ENCODE measurements around the gene POLR2L. TPM values are rescaled to one million over a fixed set of nuclear protein-coding genes. Genes with fewer than 3 reads are reported as not detected.

Gene POLR2L
- total RNA-seq, 1 donor from 2014 or later, result 78.7 TPM

GRCh38 chr11:818396-819128 lies 23.8 kb downstream of the POLR2L start, which contains the start of gene PNPLA2:
TSS of gene PNPLA2 (plus strand) at chr11:818914. CDS start at chr11:819719, 805 bp downstream.
- no peak within 1 kb of the TSS for H3K27ac Mint-ChIP-seq
- H3K4me1 Mint-ChIP-seq, result peaks cover 10% of the 10 kb centered on the region
- H3K4me3 Mint-ChIP-seq, result peak within 1 kb of the TSS; percentile 78
- no peak for DNase-seq (ENCODE audit: low spot score in 2 of 2, unreplicated experiment in 2 of 2)
- no peaks in the 10 kb centered on the region for H3K27me3 Mint-ChIP-seq (ENCODE audit: low read depth)
- H3K36me3 Mint-ChIP-seq, result peaks cover 4% of the 10 kb centered on the region
- no peak for TF ChIP-seq CTCF (IDR thresholded peaks at IDR 0.05; ENCODE audit: unreplicated experiment)
- H3K9me3 Mint-ChIP-seq, result no peaks in the 10 kb centered on the region

GRCh38 chr11:816433-816779 lies 25.9 kb downstream of the POLR2L start:
- Mint-ChIP-seq H3K4me1 (peaks cover 12% of the 10 kb centered on the region), H3K4me3 (no peak overlapping the region), H3K27me3 (ENCODE audit: low read depth) (no peaks in the 10 kb centered on the region), H3K27ac (no peak overlapping the region), H3K9me3 (no peaks in the 10 kb centered on the region), H3K36me3 (peaks cover 5% of the 10 kb centered on the region)
- DNase-seq (ENCODE audit: low spot score in 2 of 2, unreplicated experiment in 2 of 2), result no peak
- no peak for TF ChIP-seq CTCF (IDR thresholded peaks at IDR 0.05; ENCODE audit: unreplicated experiment)

- H3K27me3 Mint-ChIP-seq (ENCODE audit: low read depth), result no peaks in the 10 kb centered on the region
These were observed 26.5 kb downstream of the POLR2L start for GRCh38 chr11:815675-816432.

GRCh38 chr11:813456-814096 lies 28.8 kb downstream of the POLR2L start:
- Mint-ChIP-seq H3K27ac (no peak overlapping the region), H3K4me1 (peaks cover 22% of the 10 kb centered on the region), H3K27me3 (ENCODE audit: low read depth) (no peaks in the 10 kb centered on the region), H3K9me3 (no peaks in the 10 kb centered on the region), H3K4me3 (no peak overlapping the region), H3K36me3 (peaks cover 5% of the 10 kb centered on the region)
- TF ChIP-seq CTCF (IDR thresholded peaks at IDR 0.05; ENCODE audit: unreplicated experiment), result no peak
- no peak for DNase-seq (ENCODE audit: low spot score in 2 of 2, unreplicated experiment in 2 of 2)

More at GRCh38 chr11:815675-816432, 26.5 kb downstream of the POLR2L start:
- no peak for TF ChIP-seq CTCF (IDR thresholded peaks at IDR 0.05; ENCODE audit: unreplicated experiment)
- H3K4me1 Mint-ChIP-seq, result peaks cover 13% of the 10 kb centered on the region
- no peak overlapping the region for H3K27ac Mint-ChIP-seq
- DNase-seq (ENCODE audit: low spot score in 2 of 2, unreplicated experiment in 2 of 2), result no peak
- peaks cover 5% of the 10 kb centered on the region for H3K36me3 Mint-ChIP-seq
- no peak overlapping the region for H3K4me3 Mint-ChIP-seq
- H3K9me3 Mint-ChIP-seq, result no peaks in the 10 kb centered on the region

GRCh38 chr11:813072-813455 lies 29.3 kb downstream of the POLR2L start:
- no peak for TF ChIP-seq CTCF (IDR thresholded peaks at IDR 0.05; ENCODE audit: unreplicated experiment)
- Mint-ChIP-seq H3K4me3 (no peak overlapping the region), H3K27me3 (ENCODE audit: low read depth) (no peaks in the 10 kb centered on the region), H3K27ac (no peak overlapping the region), H3K36me3 (peaks cover 5% of the 10 kb centered on the region), H3K4me1 (peaks cover 22% of the 10 kb centered on the region), H3K9me3 (no peaks in the 10 kb centered on the region)
- DNase-seq (ENCODE audit: low spot score in 2 of 2, unreplicated experiment in 2 of 2), result no peak

Data from mesothelial cell of epicardium (in vitro differentiated cells).